Measurements from ENCODE around the gene HAUS7.

The HAUS7 gene

DNA sequence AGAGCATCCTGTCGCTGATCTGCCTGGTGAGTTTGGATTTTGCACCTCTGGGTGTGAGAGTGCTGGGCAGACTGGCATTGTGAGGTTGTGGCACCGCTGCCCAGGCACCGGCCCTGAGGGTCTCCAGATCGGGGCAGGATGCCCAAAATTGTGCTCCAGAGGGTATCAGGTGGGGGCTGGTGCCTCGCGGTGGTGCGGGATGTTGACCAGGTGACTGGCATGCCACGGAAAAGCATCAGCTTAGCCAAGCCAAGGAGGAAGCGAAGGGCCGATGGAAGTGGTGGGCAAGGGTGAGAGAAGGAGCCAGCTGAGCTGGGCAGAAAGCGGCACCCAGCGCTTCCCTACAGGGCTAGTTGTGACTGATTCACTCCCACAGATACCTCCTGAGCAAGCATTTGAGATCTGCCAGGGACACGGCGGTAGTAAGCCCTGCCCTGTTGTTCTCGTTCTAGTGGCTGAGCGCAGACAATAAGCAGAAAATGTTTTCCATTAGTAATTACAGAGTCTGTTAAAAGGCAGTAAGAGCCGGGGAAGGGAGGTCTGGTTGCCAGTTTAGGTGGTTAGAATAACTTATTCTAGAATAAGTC lies 58.3 kb downstream of the HAUS7 start:
- Histone ChIP-seq H3K36me3 (no peaks in the 10 kb centered on the region), H3K4me1 (no peaks in the 10 kb centered on the region), H3K9me3 (no peaks in the 10 kb centered on the region), H3K27me3 (peaks cover 8% of the 10 kb centered on the region), H3K4me3 (ENCODE audit: low read depth, low read length) (no peak overlapping the region; the same call in 1 of the 2 replicates)
- TF ChIP-seq, protein P1, sequence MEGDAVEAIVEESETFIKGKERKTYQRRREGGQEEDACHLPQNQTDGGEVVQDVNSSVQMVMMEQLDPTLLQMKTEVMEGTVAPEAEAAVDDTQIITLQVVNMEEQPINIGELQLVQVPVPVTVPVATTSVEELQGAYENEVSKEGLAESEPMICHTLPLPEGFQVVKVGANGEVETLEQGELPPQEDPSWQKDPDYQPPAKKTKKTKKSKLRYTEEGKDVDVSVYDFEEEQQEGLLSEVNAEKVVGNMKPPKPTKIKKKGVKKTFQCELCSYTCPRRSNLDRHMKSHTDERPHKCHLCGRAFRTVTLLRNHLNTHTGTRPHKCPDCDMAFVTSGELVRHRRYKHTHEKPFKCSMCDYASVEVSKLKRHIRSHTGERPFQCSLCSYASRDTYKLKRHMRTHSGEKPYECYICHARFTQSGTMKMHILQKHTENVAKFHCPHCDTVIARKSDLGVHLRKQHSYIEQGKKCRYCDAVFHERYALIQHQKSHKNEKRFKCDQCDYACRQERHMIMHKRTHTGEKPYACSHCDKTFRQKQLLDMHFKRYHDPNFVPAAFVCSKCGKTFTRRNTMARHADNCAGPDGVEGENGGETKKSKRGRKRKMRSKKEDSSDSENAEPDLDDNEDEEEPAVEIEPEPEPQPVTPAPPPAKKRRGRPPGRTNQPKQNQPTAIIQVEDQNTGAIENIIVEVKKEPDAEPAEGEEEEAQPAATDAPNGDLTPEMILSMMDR (IDR thresholded peaks at IDR 0.05; ENCODE audit: low read depth, low read length), result no peak
- DNase-seq, result no peak

DNA sequence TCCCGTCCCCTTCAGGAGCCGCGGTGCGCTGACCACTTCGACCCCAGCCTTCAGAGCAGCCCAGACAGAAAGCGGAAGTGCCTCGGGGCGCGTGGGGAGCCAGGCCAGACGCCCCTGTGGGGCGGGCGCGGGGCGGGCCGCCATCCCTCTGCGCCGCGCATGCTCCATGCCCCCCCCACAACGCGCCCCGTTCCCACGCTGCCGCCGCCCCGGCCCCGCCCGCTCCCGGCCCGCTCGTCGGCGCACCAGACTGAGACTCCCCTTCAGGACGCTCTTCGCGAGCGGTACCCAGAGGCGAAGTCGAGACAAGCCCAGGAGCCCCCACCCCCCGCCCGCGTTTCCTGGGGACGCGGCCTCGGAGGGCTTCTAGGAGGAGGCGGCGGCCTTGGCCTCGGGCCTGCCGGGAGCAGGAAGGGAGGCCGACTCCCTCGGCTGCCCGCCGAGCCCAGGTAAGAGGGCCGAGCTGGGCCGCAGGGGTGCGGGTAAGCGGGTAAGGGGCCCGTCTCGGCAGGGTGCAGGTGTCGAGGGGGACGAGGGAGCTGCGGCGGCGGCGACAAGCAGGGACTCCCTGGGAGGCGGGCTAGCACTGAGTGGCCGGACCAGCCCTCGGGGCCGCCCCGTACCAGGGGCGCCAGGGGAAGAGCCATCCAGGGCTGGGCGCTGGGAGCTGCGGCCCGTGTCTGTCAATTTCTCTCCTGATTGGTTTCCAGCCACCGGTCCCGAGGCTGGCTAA lies 59.0 kb downstream of the HAUS7 start, which contains the start of gene ZFP92:
TSS of gene ZFP92 (plus strand) at position 218 of the 733 bp plus-strand sequence. CDS start 6,851 bp downstream, outside the sequence.
- DNase-seq, result no peak
- Histone ChIP-seq H3K9me3 (no peaks in the 10 kb centered on the region), H3K4me1 (no peaks in the 10 kb centered on the region), H3K27me3 (peaks cover 8% of the 10 kb centered on the region), H3K36me3 (no peaks in the 10 kb centered on the region), H3K4me3 (ENCODE audit: low read depth, low read length) (peak within 1 kb of the TSS; percentile 33)
- TF ChIP-seq, protein P1 (IDR thresholded peaks at IDR 0.05; ENCODE audit: low read depth, low read length), result no peak

DNA sequence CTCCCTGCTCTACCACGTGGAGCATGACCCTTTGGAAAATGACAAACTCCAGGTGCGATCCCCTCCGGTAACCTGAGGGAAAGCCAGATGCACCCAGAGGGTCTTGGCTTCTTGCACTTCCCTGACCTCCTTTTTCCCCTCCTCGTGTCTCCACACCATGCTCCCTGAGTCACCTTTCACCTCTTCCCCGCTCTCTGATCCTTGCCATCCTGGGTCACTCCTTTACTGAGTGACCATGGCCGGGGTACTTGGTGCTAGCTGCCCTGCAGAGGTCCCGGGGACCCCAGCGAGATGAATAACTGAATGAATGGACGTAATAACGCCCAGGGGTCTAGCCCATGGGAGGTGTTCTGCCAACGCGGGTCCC lies 59.5 kb downstream of the HAUS7 start:
- TF ChIP-seq, protein P1 (IDR thresholded peaks at IDR 0.05; ENCODE audit: low read depth, low read length), result no peak
- H3K4me3 ChIP-seq (ENCODE audit: low read depth, low read length), result no peak overlapping the region
- no peaks in the 10 kb centered on the region for H3K4me1 ChIP-seq
- DNase-seq, result no peak
- H3K27me3 ChIP-seq, result peaks cover 8% of the 10 kb centered on the region
- H3K9me3 ChIP-seq, result no peaks in the 10 kb centered on the region
- H3K36me3 ChIP-seq, result no peaks in the 10 kb centered on the region

DNA sequence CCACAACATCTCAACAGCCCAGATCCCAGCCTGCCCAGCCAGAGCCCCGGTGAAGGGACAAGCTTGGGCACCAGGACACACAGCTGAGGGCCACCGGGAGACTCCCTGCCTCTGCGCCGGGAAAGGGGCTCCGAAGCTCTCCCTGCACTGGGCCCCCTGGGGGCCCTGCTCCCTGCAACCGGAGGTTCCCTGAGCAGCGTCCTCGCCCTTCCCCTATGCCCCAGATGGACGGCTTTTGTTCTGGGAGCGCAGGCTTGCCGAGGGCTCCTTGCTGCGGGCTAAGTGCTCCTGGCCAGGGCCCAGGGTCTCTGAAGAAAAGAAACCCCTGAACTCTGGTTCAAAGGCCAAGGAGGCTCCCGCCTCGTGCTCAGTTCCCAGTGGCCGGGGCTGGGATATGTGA lies 60.0 kb downstream of the HAUS7 start:
- no peak for DNase-seq
- no peak overlapping the region for H3K4me3 ChIP-seq (ENCODE audit: low read depth, low read length)
- peaks cover 8% of the 10 kb centered on the region for H3K27me3 ChIP-seq
- H3K9me3 ChIP-seq, result no peaks in the 10 kb centered on the region
- TF ChIP-seq, protein P1 (IDR thresholded peaks at IDR 0.05; ENCODE audit: low read depth, low read length), result no peak
- H3K36me3 ChIP-seq, result no peaks in the 10 kb centered on the region
- H3K4me1 ChIP-seq, result no peaks in the 10 kb centered on the region

DNA sequence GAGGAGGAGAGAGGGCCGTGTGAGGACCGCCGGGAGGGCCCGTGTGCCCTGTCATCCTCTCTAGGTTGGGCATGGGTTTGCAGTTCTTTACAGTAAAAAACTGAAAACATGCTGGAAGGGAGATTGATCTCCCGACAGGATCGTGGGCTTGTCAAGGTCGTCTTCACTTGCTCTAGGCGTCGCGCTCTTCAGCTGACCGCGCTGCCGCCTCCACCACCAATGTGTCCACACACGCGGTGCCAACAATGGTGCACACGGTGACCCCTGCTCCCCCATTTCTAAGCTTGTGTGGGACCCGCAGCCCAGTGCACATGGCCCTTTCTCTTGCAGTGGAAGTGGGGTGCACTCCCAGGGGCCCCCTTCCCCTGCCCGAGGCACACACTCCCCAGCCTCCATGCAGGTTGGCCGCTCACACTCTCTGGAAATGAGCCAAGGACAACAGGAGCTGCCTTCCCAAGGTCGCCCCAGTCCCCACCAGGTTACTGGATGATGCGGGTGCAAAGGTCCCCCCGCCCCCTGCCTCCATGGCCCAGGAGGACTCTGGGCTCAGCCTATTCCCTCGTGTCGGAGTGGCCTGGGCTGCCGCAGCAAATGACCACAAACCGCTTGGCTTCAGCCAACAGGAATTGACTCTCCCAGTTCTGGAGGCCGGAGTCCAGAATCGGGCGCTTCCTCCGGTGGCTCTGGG lies 60.8 kb downstream of the HAUS7 start:
- no peaks in the 10 kb centered on the region for H3K9me3 ChIP-seq
- no peaks in the 10 kb centered on the region for H3K36me3 ChIP-seq
- DNase-seq, result no peak
- TF ChIP-seq, protein P1 (IDR thresholded peaks at IDR 0.05; ENCODE audit: low read depth, low read length), result no peak
- no peaks in the 10 kb centered on the region for H3K4me1 ChIP-seq
- H3K4me3 ChIP-seq (ENCODE audit: low read depth, low read length), result no peak overlapping the region
- peaks cover 8% of the 10 kb centered on the region for H3K27me3 ChIP-seq
